ENCODE results near the gene FPR2.
"Not testable (repeated sequence)": the region's sequence is repeated elsewhere in the genome, so short reads cannot be mapped to it uniquely, and the experiment has no call there.

The FPR2 gene

DNA sequence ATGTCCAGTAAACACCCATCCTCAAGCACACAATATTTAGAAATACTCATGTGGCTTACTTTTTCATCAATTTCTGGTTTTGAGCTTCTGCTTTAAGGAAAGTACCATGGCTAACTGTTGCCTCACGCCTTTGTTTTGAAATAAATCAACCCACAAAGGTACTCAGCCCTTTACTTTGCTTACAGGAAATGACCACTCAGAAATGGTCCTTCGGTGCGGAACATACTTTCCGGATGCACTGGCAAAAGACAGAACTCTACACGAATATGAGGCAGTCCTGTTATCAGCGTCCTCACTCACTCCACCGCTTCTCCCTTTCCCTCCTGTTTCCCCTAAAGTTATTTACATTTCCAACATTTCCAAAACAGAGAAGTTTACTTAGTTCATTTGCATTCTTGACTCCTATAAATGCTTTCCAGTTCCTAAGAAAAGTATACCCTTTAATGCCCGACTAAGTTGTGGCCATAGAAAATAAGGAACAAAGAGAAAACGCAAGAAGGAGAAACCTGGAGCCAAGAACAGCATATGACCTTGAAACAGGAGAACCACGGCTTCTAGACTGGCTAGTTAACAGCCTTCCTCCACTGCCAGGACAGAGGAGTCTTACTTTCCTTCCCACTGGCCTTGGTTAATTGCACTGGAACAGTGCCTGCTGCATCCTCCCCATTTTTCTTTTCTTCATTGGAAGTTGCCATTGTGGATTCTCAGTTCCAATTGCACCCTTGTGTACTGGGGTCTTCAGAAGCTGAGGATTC is 10.6 kb downstream of the FPR2 start:
- H3K4me1 ChIP-seq (ENCODE audit: insufficient read depth, low read length), result no peaks in the 10 kb centered on the region
- H3K36me3 ChIP-seq (ENCODE audit: insufficient read depth, low read length), result no peaks in the 10 kb centered on the region
- H3K9ac ChIP-seq (ENCODE audit: low read length), result no peak overlapping the region
- H3K4me3 ChIP-seq (ENCODE audit: low read depth in 1 of 2, low read length in 2 of 2), result no peak overlapping the region
- no peak overlapping the region for H3K27ac ChIP-seq (ENCODE audit: low read depth, low read length)
- H3K27me3 ChIP-seq (ENCODE audit: control insufficient read depth in 1 of 2, insufficient read depth in 2 of 2, low read length in 2 of 2), result no peaks in the 10 kb centered on the region
- H3K9me3 ChIP-seq (ENCODE audit: low read length), result no peaks in the 10 kb centered on the region

DNA sequence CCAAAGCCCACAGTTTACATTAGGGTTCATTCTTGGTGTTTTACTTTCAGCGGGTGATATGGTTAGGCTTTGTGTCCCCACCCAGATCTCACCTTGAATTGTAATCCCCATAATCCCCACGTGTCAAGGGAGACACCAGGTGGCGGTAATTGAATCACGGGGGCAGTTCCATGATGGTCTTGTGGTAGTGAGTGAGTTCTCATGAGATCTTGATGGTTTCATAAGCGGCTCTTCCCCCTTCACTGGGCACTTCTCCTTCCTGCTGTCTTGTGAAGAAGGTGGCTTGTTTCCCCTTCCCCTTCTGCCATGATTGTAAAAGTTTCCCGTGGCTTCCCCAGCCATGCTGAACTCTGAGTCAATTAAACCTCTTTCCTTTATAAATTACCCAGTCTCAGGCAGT is 12.0 kb downstream of the FPR2 start:
- no peak overlapping the region for H3K27ac ChIP-seq (ENCODE audit: low read depth, low read length)
- H3K9ac ChIP-seq (ENCODE audit: low read length), result no peak overlapping the region
- H3K27me3 ChIP-seq (ENCODE audit: control insufficient read depth in 1 of 2, insufficient read depth in 2 of 2, low read length in 2 of 2), result no peaks in the 10 kb centered on the region
- no peaks in the 10 kb centered on the region for H3K4me1 ChIP-seq (ENCODE audit: insufficient read depth, low read length)
- H3K9me3 ChIP-seq (ENCODE audit: low read length), result no peaks in the 10 kb centered on the region
- no peaks in the 10 kb centered on the region for H3K36me3 ChIP-seq (ENCODE audit: insufficient read depth, low read length)
- H3K4me3 ChIP-seq (ENCODE audit: low read depth in 1 of 2, low read length in 2 of 2), result no peak overlapping the region

DNA sequence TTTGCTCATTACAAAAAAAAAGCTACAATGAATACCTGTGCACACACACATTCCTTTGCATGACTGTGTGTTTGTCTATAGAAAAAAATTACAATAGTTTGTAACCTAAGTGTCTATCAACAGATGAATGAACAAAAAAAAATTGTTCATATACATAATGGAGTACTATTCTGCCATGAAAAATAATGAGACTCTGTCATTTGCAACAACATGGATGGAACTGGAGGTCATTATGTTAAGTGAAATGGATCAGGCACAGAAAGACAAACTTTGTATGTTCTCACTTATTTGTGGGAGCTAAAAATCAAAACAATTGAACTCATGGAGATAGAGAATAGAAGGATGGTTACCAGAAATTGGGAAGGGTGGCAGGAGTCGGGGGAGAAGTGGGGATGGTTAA is 15.6 kb downstream of the FPR2 start:
- not testable (repeated sequence) for H3K27me3 ChIP-seq (ENCODE audit: control insufficient read depth in 1 of 2, insufficient read depth in 2 of 2, low read length in 2 of 2); H3K9me3 ChIP-seq (ENCODE audit: low read length); H3K27ac ChIP-seq (ENCODE audit: low read depth, low read length); H3K9ac ChIP-seq (ENCODE audit: low read length); H3K4me1 ChIP-seq (ENCODE audit: insufficient read depth, low read length); H3K36me3 ChIP-seq (ENCODE audit: insufficient read depth, low read length); H3K4me3 ChIP-seq (ENCODE audit: low read depth in 1 of 2, low read length in 2 of 2)

DNA sequence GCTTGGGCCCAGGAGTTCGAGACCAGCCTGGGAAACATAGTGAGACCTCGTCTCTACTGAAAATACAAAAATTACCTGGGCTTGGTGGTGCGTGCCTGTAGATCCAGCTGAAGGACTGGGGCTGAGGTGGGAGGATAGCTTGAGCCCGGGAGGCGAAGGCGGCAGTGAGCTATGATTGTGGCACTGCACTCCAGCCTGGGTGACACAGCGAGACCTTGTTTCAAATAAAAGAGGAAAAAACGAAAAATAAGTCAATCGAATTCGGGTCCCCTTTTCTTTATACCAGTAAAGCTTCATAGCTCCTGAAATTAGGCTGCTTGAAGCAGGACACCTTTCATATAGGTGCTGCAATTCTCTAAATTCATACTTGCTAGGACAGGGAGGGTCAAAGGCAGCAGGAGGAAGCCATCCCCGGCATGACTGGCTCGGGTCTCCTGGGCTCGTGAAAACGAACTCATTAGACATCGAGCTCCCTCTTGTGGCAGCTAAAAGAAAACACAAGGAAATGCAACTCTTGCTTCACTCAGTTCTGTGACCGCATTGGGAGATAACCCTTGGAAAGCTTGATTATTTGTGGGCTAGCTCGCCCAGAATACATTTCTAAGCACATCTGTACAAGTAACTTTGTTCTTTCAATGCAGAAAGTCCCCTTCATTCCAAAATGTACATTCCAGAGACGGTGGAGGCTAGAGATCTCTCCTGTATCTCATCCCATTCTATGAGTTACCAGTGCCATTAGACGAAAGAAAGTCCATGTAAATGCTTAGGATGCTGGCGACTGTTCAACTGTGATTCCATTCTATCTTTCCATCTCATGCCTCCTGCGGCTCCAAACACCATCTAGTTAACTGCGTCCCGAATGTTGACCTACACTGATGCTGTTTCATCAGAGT is 16.8 kb downstream of the FPR2 start:
- Histone ChIP-seq H3K27me3 (ENCODE audit: control insufficient read depth in 1 of 2, insufficient read depth in 2 of 2, low read length in 2 of 2) (no peaks in the 10 kb centered on the region), H3K4me1 (ENCODE audit: insufficient read depth, low read length) (no peaks in the 10 kb centered on the region), H3K36me3 (ENCODE audit: insufficient read depth, low read length) (no peaks in the 10 kb centered on the region), H3K27ac (ENCODE audit: low read depth, low read length) (no peak overlapping the region), H3K9me3 (ENCODE audit: low read length) (no peaks in the 10 kb centered on the region), H3K9ac (ENCODE audit: low read length) (no peak overlapping the region), H3K4me3 (ENCODE audit: low read depth in 1 of 2, low read length in 2 of 2) (no peak overlapping the region)

DNA sequence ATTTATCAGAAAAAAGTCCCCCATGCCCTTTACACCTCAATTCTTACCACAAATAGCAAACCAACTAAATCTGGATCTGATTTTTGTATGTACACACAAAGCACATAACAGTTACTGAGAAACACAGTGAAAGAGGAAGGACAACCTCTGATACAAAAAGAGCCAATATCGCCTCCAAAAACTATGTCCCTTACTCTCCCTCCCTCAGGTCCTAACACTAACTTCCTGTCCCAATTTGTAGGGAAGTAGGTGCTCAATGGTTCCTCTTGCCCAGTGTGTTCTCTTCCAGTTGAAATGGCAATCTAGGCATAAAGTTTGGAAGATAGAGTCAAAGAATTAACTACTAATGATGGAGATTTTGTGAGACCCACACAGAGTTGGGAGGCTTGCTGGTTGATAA is 18.2 kb downstream of the FPR2 start:
- Histone ChIP-seq H3K4me3 (ENCODE audit: low read depth in 1 of 2, low read length in 2 of 2) (no peak overlapping the region), H3K36me3 (ENCODE audit: insufficient read depth, low read length) (no peaks in the 10 kb centered on the region), H3K4me1 (ENCODE audit: insufficient read depth, low read length) (no peaks in the 10 kb centered on the region), H3K27ac (ENCODE audit: low read depth, low read length) (no peak overlapping the region), H3K9me3 (ENCODE audit: low read length) (no peaks in the 10 kb centered on the region), H3K27me3 (ENCODE audit: control insufficient read depth in 1 of 2, insufficient read depth in 2 of 2, low read length in 2 of 2) (no peaks in the 10 kb centered on the region), H3K9ac (ENCODE audit: low read length) (no peak overlapping the region)

DNA sequence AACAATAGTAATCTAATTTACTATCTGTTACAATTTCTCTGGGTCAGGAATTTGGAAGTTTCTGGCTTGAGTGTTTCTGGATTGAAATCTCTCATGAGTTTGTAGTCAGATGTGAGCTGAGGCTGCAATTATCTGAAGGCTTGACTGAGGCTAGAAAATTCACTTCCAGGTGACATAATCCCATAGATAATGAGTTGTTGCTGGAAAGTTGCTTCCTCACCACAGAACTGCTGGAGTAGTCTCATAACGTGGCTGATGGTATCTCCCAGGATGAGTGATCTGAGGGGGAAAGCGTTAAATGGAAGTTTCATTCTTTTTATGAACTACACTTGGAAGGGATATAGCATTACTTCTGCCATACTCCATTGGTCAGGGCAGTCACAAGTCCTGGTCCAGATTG is 18.7 kb downstream of the FPR2 start:
- H3K9ac ChIP-seq (ENCODE audit: low read length), result no peak overlapping the region
- H3K27ac ChIP-seq (ENCODE audit: low read depth, low read length), result no peak overlapping the region
- no peaks in the 10 kb centered on the region for H3K9me3 ChIP-seq (ENCODE audit: low read length)
- H3K27me3 ChIP-seq (ENCODE audit: control insufficient read depth in 1 of 2, insufficient read depth in 2 of 2, low read length in 2 of 2), result no peaks in the 10 kb centered on the region
- H3K4me1 ChIP-seq (ENCODE audit: insufficient read depth, low read length), result no peaks in the 10 kb centered on the region
- H3K36me3 ChIP-seq (ENCODE audit: insufficient read depth, low read length), result no peaks in the 10 kb centered on the region
- H3K4me3 ChIP-seq (ENCODE audit: low read depth in 1 of 2, low read length in 2 of 2), result no peak overlapping the region

DNA sequence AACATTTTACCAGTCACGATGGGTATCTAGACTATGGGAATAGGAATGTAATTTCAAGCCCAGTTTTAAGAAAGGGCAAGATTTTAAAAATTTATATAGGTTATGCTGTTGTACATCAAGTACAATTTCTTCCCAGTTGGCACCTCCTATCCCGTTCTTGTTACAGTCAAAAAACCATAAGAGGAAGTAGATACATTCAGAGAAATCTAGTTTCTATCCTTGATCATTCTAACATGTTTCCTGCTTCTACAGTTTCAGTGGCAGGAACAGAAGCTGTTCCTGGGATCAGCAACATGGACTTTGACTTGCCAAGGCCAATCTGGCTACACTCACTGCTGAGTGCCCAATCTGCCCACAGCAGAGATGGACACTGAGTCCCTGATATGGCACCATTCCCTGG is 19.3 kb downstream of the FPR2 start:
- no peaks in the 10 kb centered on the region for H3K9me3 ChIP-seq (ENCODE audit: low read length)

DNA sequence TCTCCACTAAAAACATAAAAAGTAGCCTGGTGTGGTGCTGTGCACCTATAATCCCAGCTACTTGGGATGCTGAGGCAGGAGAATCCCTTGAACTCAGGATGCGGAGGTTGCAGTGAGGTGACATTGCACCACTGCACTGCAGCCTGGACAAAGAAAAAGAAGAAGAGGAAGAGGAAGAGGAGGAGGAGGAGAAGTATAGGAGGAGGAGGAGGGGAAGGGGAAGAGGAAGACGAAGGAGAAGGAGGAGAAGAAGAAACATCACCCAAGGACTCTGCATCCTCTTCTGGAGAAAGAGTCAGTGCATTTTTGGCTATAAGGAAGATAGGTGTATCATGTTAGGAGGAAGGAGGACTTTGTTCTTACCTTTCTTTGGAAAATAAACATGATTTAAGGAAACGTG is 21.0 kb downstream of the FPR2 start:
- H3K27ac ChIP-seq (ENCODE audit: low read depth, low read length), result no peak overlapping the region
- H3K36me3 ChIP-seq (ENCODE audit: insufficient read depth, low read length), result no peaks in the 10 kb centered on the region
- no peak overlapping the region for H3K4me3 ChIP-seq (ENCODE audit: low read depth in 1 of 2, low read length in 2 of 2)
- H3K9ac ChIP-seq (ENCODE audit: low read length), result no peak overlapping the region
- no peaks in the 10 kb centered on the region for H3K4me1 ChIP-seq (ENCODE audit: insufficient read depth, low read length)
- no peaks in the 10 kb centered on the region for H3K27me3 ChIP-seq (ENCODE audit: control insufficient read depth in 1 of 2, insufficient read depth in 2 of 2, low read length in 2 of 2)
- no peaks in the 10 kb centered on the region for H3K9me3 ChIP-seq (ENCODE audit: low read length)

More for the DNA sequence above, 19.3 kb downstream of the FPR2 start:
- no peaks in the 10 kb centered on the region for H3K27me3 ChIP-seq (ENCODE audit: control insufficient read depth in 1 of 2, insufficient read depth in 2 of 2, low read length in 2 of 2)
- H3K4me3 ChIP-seq (ENCODE audit: low read depth in 1 of 2, low read length in 2 of 2), result no peak overlapping the region
- no peak overlapping the region for H3K9ac ChIP-seq (ENCODE audit: low read length)
- H3K4me1 ChIP-seq (ENCODE audit: insufficient read depth, low read length), result no peaks in the 10 kb centered on the region
- H3K36me3 ChIP-seq (ENCODE audit: insufficient read depth, low read length), result no peaks in the 10 kb centered on the region
- H3K27ac ChIP-seq (ENCODE audit: low read depth, low read length), result no peak overlapping the region

DNA sequence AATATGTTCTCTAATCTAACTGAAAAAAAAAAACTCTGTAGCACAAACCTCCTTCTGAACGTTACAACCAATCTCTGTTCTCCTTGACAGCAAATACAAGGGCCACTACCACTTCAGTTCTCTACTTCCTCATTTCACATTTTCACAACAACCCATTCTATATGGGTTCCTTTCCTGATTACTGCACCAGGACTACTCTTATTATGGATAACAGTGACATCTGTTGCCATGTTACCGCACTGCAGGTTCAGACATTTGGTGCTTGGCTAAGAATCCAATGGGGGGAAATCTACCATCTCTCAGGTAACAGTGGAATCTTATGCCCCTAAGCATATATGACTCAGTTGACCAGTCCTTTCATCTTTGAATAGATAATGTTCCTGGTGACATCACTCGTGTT is 22.4 kb downstream of the FPR2 start:
- Histone ChIP-seq H3K27me3 (ENCODE audit: control insufficient read depth in 1 of 2, insufficient read depth in 2 of 2, low read length in 2 of 2) (no peaks in the 10 kb centered on the region), H3K4me3 (ENCODE audit: low read depth in 1 of 2, low read length in 2 of 2) (no peak overlapping the region), H3K27ac (ENCODE audit: low read depth, low read length) (no peak overlapping the region), H3K36me3 (ENCODE audit: insufficient read depth, low read length) (no peaks in the 10 kb centered on the region), H3K9me3 (ENCODE audit: low read length) (no peaks in the 10 kb centered on the region), H3K9ac (ENCODE audit: low read length) (no peak overlapping the region), H3K4me1 (ENCODE audit: insufficient read depth, low read length) (no peaks in the 10 kb centered on the region)

DNA sequence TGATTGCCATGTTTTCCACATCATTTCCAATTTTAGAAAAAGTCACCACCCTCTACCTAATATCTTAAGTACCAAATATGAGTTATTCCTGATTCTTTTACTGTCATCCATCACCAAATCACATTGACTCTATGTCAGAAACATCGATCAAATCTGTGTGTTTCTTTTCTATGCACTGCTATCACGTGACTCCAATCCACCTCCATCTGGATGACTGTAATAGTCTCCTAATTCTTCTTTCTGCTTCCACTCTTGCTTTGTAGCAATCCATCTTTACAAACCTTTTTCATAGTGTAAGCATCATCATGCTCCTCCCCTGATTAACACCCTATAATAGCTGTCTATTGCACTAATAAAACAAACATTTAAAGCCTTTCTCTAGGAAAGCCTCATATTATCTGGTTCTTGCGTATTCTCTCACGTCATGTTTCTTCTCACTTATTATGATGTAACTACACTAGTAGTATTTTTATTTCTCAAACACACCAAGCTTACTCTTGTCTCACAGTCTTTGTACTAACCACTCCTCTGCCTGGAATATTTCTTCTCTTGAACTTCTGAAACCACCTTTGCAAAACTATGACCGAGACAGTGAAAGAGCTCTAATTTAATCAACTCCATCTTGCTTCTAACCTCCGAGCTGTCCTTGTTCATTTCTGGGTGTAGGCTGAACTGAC is 23.3 kb downstream of the FPR2 start:
- H3K9ac ChIP-seq (ENCODE audit: low read length), result no peak overlapping the region
- no peaks in the 10 kb centered on the region for H3K4me1 ChIP-seq (ENCODE audit: insufficient read depth, low read length)
- no peaks in the 10 kb centered on the region for H3K36me3 ChIP-seq (ENCODE audit: insufficient read depth, low read length)
- H3K27ac ChIP-seq (ENCODE audit: low read depth, low read length), result no peak overlapping the region
- no peaks in the 10 kb centered on the region for H3K27me3 ChIP-seq (ENCODE audit: control insufficient read depth in 1 of 2, insufficient read depth in 2 of 2, low read length in 2 of 2)
- no peak overlapping the region for H3K4me3 ChIP-seq (ENCODE audit: low read depth in 1 of 2, low read length in 2 of 2)
- H3K9me3 ChIP-seq (ENCODE audit: low read length), result no peaks in the 10 kb centered on the region

DNA sequence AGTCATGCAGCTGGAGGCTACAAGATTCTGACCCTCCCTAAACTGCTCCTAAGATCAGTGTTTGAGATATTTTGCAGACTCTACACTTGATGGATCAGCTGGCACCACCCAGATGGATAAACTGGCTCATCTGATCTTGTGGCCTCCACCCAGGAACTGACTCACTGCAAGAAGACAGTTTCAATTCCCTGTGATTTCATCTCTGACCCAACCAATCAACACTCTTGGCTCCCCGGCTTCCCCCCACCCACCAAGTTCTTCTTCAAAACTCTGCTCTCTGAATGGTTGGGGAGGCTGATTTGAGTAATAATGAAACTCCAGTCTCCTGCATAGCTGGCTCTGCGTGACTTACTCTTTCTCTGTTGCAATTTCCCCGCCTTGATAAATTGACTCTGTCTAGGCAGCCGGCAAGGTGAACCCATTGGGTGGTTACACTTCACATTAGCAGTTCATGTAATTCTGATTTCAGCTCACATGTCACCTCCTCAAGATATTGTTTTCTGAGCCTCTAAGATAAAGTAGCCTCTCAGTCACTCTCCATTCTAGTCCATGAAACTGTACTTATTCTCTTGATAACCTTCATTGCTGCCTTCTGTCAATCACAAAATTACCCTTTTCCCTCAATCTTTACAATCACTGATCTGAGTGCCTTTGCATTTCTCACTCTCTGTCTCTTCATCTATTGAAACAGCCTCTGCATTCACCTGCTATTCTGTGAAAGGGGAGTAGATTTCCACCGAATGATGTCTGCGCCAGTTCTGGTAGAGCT is 24.1 kb downstream of the FPR2 start:
- no peaks in the 10 kb centered on the region for H3K27me3 ChIP-seq (ENCODE audit: control insufficient read depth in 1 of 2, insufficient read depth in 2 of 2, low read length in 2 of 2)
- no peaks in the 10 kb centered on the region for H3K4me1 ChIP-seq (ENCODE audit: insufficient read depth, low read length)
- no peak overlapping the region for H3K4me3 ChIP-seq (ENCODE audit: low read depth in 1 of 2, low read length in 2 of 2)
- no peaks in the 10 kb centered on the region for H3K36me3 ChIP-seq (ENCODE audit: insufficient read depth, low read length)
- no peaks in the 10 kb centered on the region for H3K9me3 ChIP-seq (ENCODE audit: low read length)
- H3K27ac ChIP-seq (ENCODE audit: low read depth, low read length), result no peak overlapping the region
- H3K9ac ChIP-seq (ENCODE audit: low read length), result no peak overlapping the region

All from muscle layer of colon (tissue), 2 donors.